D721Med (cell line): ENCODE measurements around the gene SLC6A5.

ENCODE experiments used
- DNase-seq: peaks from one replicate; pipeline ENCODE4 v3.0.0; 2011; ENCODE audit warnings: low spot score; ENCODE audit not compliant: insufficient read length
- FAIRE-seq: peaks from 2 replicates; lab custom pipeline; 2011; peaks lifted over from hg19 to GRCh38; lab: Jason Lieb, UNC
- CTCF ChIP-seq: IDR thresholded peaks from 2 replicates; pipeline ENCODE4 v1.5.1; 2012; ENCODE audit warnings: mild to moderate bottlenecking, control low read depth; ENCODE audit not compliant: insufficient read depth; ENCODE audit errors: missing control alignments

The SLC6A5 gene

GRCh38 chr11:20611445-20611844 is 12.0 kb downstream of the SLC6A5 start:
- no peak for TF ChIP-seq CTCF
- DNase-seq (no peak), FAIRE-seq (no peak)

GRCh38 chr11:20611892-20612291 is 12.5 kb downstream of the SLC6A5 start:
- FAIRE-seq = no peak
- no peak for TF ChIP-seq CTCF
- no peak for DNase-seq

GRCh38 chr11:20612416-20612815 is 13.0 kb downstream of the SLC6A5 start:
- FAIRE-seq (no peak), DNase-seq (no peak)
- TF ChIP-seq CTCF = no peak

- DNase-seq (no peak), FAIRE-seq (no peak)
Observed at GRCh38 chr11:20616920-20617319, 17.5 kb downstream of the SLC6A5 start.

GRCh38 chr11:20617346-20618005 is 18.1 kb downstream of the SLC6A5 start:
- no peak for FAIRE-seq
- no peak for DNase-seq
- no peak for TF ChIP-seq CTCF

More at GRCh38 chr11:20616920-20617319, 17.5 kb downstream of the SLC6A5 start:
- TF ChIP-seq CTCF = no peak

- DNase-seq (no peak), FAIRE-seq (no peak)
- no peak for TF ChIP-seq CTCF
Observed at GRCh38 chr11:20618083-20618482, 18.7 kb downstream of the SLC6A5 start.

- DNase-seq (no peak), FAIRE-seq (no peak)
- no peak for TF ChIP-seq CTCF
Observed at GRCh38 chr11:20620988-20621387, 21.6 kb downstream of the SLC6A5 start.
